CD4-positive, alpha-beta T cell (primary cell): Measurements from ENCODE around the gene ICE2. TPM values are rescaled to one million over a fixed set of nuclear protein-coding genes. Genes with fewer than 3 reads are reported as not detected.
A peak's percentile ranks its signal among the peaks of the same experiment; 100 is the strongest.

Source experiments
- ATAC-seq: fragments of 200-7000 bp; cut with Tn5 transposase; one replicate; pipeline ENCODE4 v1.10.0; 2022; ENCODE audit warnings: mild to moderate bottlenecking; ENCODE audit not compliant: poor library complexity
- CTCF ChIA-PET: fragments of 350-600 bp; sonication (Branson Sonifier 250); formaldehyde crosslinking; loops from one replicate; lab custom pipeline; 2021; ENCODE audit warnings: antibody characterized with exemption, inconsistent platforms; lab: Charles Lee
- POLR2A ChIA-PET: fragments of 350-600 bp; sonication (Branson Sonifier 250); formaldehyde crosslinking; loops from one replicate; lab custom pipeline; 2021; ENCODE audit warnings: antibody characterized with exemption, inconsistent platforms; lab: Charles Lee
- DNase-seq, 14 experiments: peaks; one replicate each; pipeline ENCODE4 v3.0.0-alpha.2; 2013 to 2020; ENCODE audit warnings: mixed read lengths in 2 of 14
- H3K27ac ChIP-seq, 2 donors: one replicate each; pipeline versions ENCODE4 v1.5.1 to v1.7.0; 2013; ENCODE audit warnings: low read length in 2 of 2, low read depth in 1 of 2, mild to moderate bottlenecking in 1 of 2
- H3K27me3 ChIP-seq, 2 experiments: 1 replicate in 1 of 2; 2 replicates in 1 of 2; pipeline versions ENCODE4 v1.6.1 to v1.7.0; 2013; ENCODE audit warnings: low read length in 2 of 2, control low read depth in 1 of 2, mild to moderate bottlenecking in 1 of 2, moderate library complexity in 1 of 2; ENCODE audit not compliant: insufficient read depth in 2 of 2, control insufficient read depth in 1 of 2
- H3K36me3 ChIP-seq: one replicate; pipeline ENCODE4 v1.6.1; 2013; ENCODE audit warnings: low read length, control low read depth; ENCODE audit not compliant: insufficient read depth
- H3K4me1 ChIP-seq: one replicate; pipeline ENCODE4 v1.6.1; 2013; ENCODE audit warnings: low read length, control low read depth; ENCODE audit not compliant: insufficient read depth
- H3K4me3 ChIP-seq: one replicate; pipeline ENCODE4 v1.5.1; 2013; ENCODE audit warnings: mild to moderate bottlenecking, low read length, moderate library complexity
- H3K9me3 ChIP-seq, 2 experiments: 1 replicate in 1 of 2; 2 replicates in 1 of 2; pipeline versions ENCODE4 v1.6.1 to v1.7.0; 2013; ENCODE audit warnings: low read length in 2 of 2, mild to moderate bottlenecking in 2 of 2, control low read depth in 1 of 2, moderate library complexity in 1 of 2; ENCODE audit not compliant: control insufficient read depth in 1 of 2, insufficient read depth in 1 of 2
- H3K27ac Mint-ChIP-seq: one replicate; pipeline ENCODE4 v1.8.0; 2020; ENCODE audit warnings: mixed read lengths
- H3K27me3 Mint-ChIP-seq: one replicate; pipeline ENCODE4 v1.8.0; 2021; ENCODE audit warnings: mixed read lengths
- H3K36me3 Mint-ChIP-seq: one replicate; pipeline ENCODE4 v1.8.0; 2021; ENCODE audit warnings: low read depth, mixed read lengths
- H3K4me1 Mint-ChIP-seq: one replicate; pipeline ENCODE4 v1.8.0; 2021; ENCODE audit warnings: low read depth, mixed read lengths
- H3K4me3 Mint-ChIP-seq: one replicate; pipeline ENCODE4 v1.8.0; 2020; ENCODE audit warnings: mild to moderate bottlenecking, mixed read lengths
- H3K9me3 Mint-ChIP-seq: one replicate; pipeline ENCODE4 v1.8.0; 2020; ENCODE audit warnings: mixed read lengths
- CTCF ChIP-seq: fragments of 200-600 bp; IDR thresholded peaks from one replicate; pipeline ENCODE4 v1.8.0; 2022; ENCODE audit warnings: antibody characterized with exemption, mild to moderate bottlenecking
- intact Hi-C, 2 experiments: fragments of 100-400 bp; cut with DNase I in 1 of 2; cut with micrococcal nuclease in 1 of 2; formaldehyde crosslinking; loops; one replicate each; pipeline versions ENCODE4 v1.15.1 to v1.9.0; 2023 to 2025; cut with DNase I, micrococcal nuclease
- total RNA-seq, 174 experiments: library from RNA in 2 of 174; stranded (reverse) in 2 of 174; gene quantifications; one replicate each; pipeline ENCODE4 v1.2.3 and lab custom pipeline; 2021 to 2026

The ICE2 gene
- total RNA-seq, 2 experiments from 2014 or later: 20.4 to 23.4 TPM

GRCh38 chr15:60390871-60391501, 88.0 kb downstream of the ICE2 start:
- Histone ChIP-seq H3K4me3 (no peak overlapping the region), H3K27me3 (no peaks in the 10 kb centered on the region), H3K36me3 (peaks cover 12% of the 10 kb centered on the region), H3K4me1 (peaks cover 59% of the 10 kb centered on the region), H3K27ac (no peak overlapping the region), H3K9me3 (no peaks in the 10 kb centered on the region)
- Mint-ChIP-seq H3K9me3 (no peaks in the 10 kb centered on the region), H3K36me3 (no peaks in the 10 kb centered on the region), H3K27ac (peak overlapping the region; percentile 36), H3K4me3 (peak overlapping the region; percentile 0), H3K27me3 (no peaks in the 10 kb centered on the region), H3K4me1 (peaks cover 61% of the 10 kb centered on the region)
- intact Hi-C loops: loop anchor here in 1 of 2 experiments (10.0 kb wide), 2 partner anchors 396 to 706 kb away; partner anchors contain the start of gene BNIP2
- ATAC-seq (no peak), DNase-seq (peak in 2 of 14 experiments; percentile 55 to 63)
- CTCF ChIA-PET: no interaction called here
- TF ChIP-seq CTCF: no peak
- POLR2A ChIA-PET: no interaction called here

GRCh38 chr15:60390231-60390630, 88.7 kb downstream of the ICE2 start:
- H3K4me1 ChIP-seq: peaks cover 52% of the 10 kb centered on the region
- Mint-ChIP-seq H3K36me3 (no peaks in the 10 kb centered on the region), H3K4me3 (no peak overlapping the region), H3K27ac (peak overlapping the region; percentile 6), H3K4me1 (peaks cover 53% of the 10 kb centered on the region), H3K27me3 (no peaks in the 10 kb centered on the region), H3K9me3 (no peaks in the 10 kb centered on the region)
- ChIA-PET POLR2A (no interaction called here), CTCF (no interaction called here)
- no peak overlapping the region for H3K27ac ChIP-seq
- no peaks in the 10 kb centered on the region for H3K9me3 ChIP-seq
- ATAC-seq (no peak), DNase-seq (no peak)
- H3K27me3 ChIP-seq: no peaks in the 10 kb centered on the region
- H3K4me3 ChIP-seq: no peak overlapping the region
- intact Hi-C loops: loop anchor here in 1 of 2 experiments (10.0 kb wide), 2 partner anchors 395 to 705 kb away; partner anchors contain the start of gene BNIP2
- peaks cover 4% of the 10 kb centered on the region for H3K36me3 ChIP-seq
- no peak for TF ChIP-seq CTCF

GRCh38 chr15:60389261-60390077, 89.5 kb downstream of the ICE2 start:
- no peaks in the 10 kb centered on the region for H3K9me3 Mint-ChIP-seq

More at GRCh38 chr15:60389261-60390077, 89.5 kb downstream of the ICE2 start:
- Histone ChIP-seq H3K4me3 (peak overlapping the region; percentile 19), H3K27me3 (no peaks in the 10 kb centered on the region), H3K4me1 (peaks cover 47% of the 10 kb centered on the region), H3K36me3 (peaks cover 8% of the 10 kb centered on the region), H3K27ac (no peak overlapping the region), H3K9me3 (no peaks in the 10 kb centered on the region)
- H3K27ac Mint-ChIP-seq: peak overlapping the region; percentile 6
- peak overlapping the region; percentile 56 for H3K4me3 Mint-ChIP-seq
- no peak for TF ChIP-seq CTCF
- ChIA-PET POLR2A (interaction anchor here (0.7 kb wide), 1 partner anchor 9 kb away, joined by 4 read pairs; the partner anchor contains the start of gene ANXA2), CTCF (no interaction called here)
- H3K27me3 Mint-ChIP-seq: no peaks in the 10 kb centered on the region
- DNase-seq: peak in 5 of 14 experiments; percentile 11 to 79 (median 71)
- peaks cover 3% of the 10 kb centered on the region for H3K36me3 Mint-ChIP-seq
- H3K4me1 Mint-ChIP-seq: peaks cover 52% of the 10 kb centered on the region
- intact Hi-C loops: loop anchor here in 1 of 2 experiments (10.0 kb wide), 2 partner anchors 395 to 705 kb away; partner anchors contain the start of gene BNIP2
- ATAC-seq: peak; percentile 79
